ENCODE results near the gene GABPB1.

The GABPB1 gene

GRCh38 chr15:50307799-50308198 lies 47.2 kb downstream of the GABPB1 start:
- peaks cover 6 to 8% of the 10 kb centered on the region in 2 donors for H3K9me3 ChIP-seq (ENCODE audit: control insufficient read depth in 1 of 2, low read length in 2 of 2)
- no peaks in the 10 kb centered on the region for H3K4me1 ChIP-seq (ENCODE audit: control insufficient read depth in 1 of 2, insufficient read depth in 2 of 2, low read length in 2 of 2)
- no peak overlapping the region for H3K4me3 ChIP-seq (ENCODE audit: low read depth in 1 of 2, low read length in 2 of 2)
- no peak overlapping the region for H3K27ac ChIP-seq (ENCODE audit: low read length)
- peaks cover 6 to 14% of the 10 kb centered on the region in 2 donors for H3K36me3 ChIP-seq (ENCODE audit: control insufficient read depth in 1 of 2, insufficient read depth in 2 of 2, low read length in 2 of 2)
- no peaks in the 10 kb centered on the region for H3K27me3 ChIP-seq (ENCODE audit: low read depth, low read length)

- Histone ChIP-seq H3K4me3 (ENCODE audit: low read depth in 1 of 2, low read length in 2 of 2) (no peak overlapping the region), H3K4me1 (ENCODE audit: control insufficient read depth in 1 of 2, insufficient read depth in 2 of 2, low read length in 2 of 2) (no peaks in the 10 kb centered on the region), H3K27ac (ENCODE audit: low read length) (no peak overlapping the region), H3K36me3 (ENCODE audit: control insufficient read depth in 1 of 2, insufficient read depth in 2 of 2, low read length in 2 of 2) (peaks cover 6 to 35% of the 10 kb centered on the region in 2 donors), H3K27me3 (ENCODE audit: low read depth, low read length) (no peaks in the 10 kb centered on the region), H3K9me3 (ENCODE audit: control insufficient read depth in 1 of 2, low read length in 2 of 2) (peaks cover 6 to 8% of the 10 kb centered on the region in 2 donors)
Observed at GRCh38 chr15:50304836-50305235, 50.2 kb downstream of the GABPB1 start.

GRCh38 chr15:50302581-50302980 lies 52.4 kb downstream of the GABPB1 start:
- no peaks in the 10 kb centered on the region for H3K4me1 ChIP-seq (ENCODE audit: control insufficient read depth in 1 of 2, insufficient read depth in 2 of 2, low read length in 2 of 2)
- H3K27me3 ChIP-seq (ENCODE audit: low read depth, low read length) = no peaks in the 10 kb centered on the region
- H3K27ac ChIP-seq (ENCODE audit: low read length) = no peak overlapping the region
- no peaks in the 10 kb centered on the region for H3K9me3 ChIP-seq (ENCODE audit: control insufficient read depth in 1 of 2, low read length in 2 of 2)
- no peak overlapping the region for H3K4me3 ChIP-seq (ENCODE audit: low read depth in 1 of 2, low read length in 2 of 2)
- peaks cover 0 to 32% of the 10 kb centered on the region in 2 donors for H3K36me3 ChIP-seq (ENCODE audit: control insufficient read depth in 1 of 2, insufficient read depth in 2 of 2, low read length in 2 of 2)

- no peak overlapping the region for H3K4me3 ChIP-seq (ENCODE audit: low read depth in 1 of 2, low read length in 2 of 2)
- no peaks in the 10 kb centered on the region for H3K4me1 ChIP-seq (ENCODE audit: control insufficient read depth in 1 of 2, insufficient read depth in 2 of 2, low read length in 2 of 2)
- H3K27ac ChIP-seq (ENCODE audit: low read length) = no peak overlapping the region
- H3K9me3 ChIP-seq (ENCODE audit: control insufficient read depth in 1 of 2, low read length in 2 of 2) = no peaks in the 10 kb centered on the region
- peaks cover 0 to 27% of the 10 kb centered on the region in 2 donors for H3K36me3 ChIP-seq (ENCODE audit: control insufficient read depth in 1 of 2, insufficient read depth in 2 of 2, low read length in 2 of 2)
- H3K27me3 ChIP-seq (ENCODE audit: low read depth, low read length) = no peaks in the 10 kb centered on the region
Observed at GRCh38 chr15:50298340-50298739, 56.7 kb downstream of the GABPB1 start.

GRCh38 chr15:50295966-50296365 lies 59.0 kb downstream of the GABPB1 start:
- Histone ChIP-seq H3K9me3 (ENCODE audit: control insufficient read depth in 1 of 2, low read length in 2 of 2) (no peaks in the 10 kb centered on the region), H3K4me1 (ENCODE audit: control insufficient read depth in 1 of 2, insufficient read depth in 2 of 2, low read length in 2 of 2) (no peaks in the 10 kb centered on the region), H3K36me3 (ENCODE audit: control insufficient read depth in 1 of 2, insufficient read depth in 2 of 2, low read length in 2 of 2) (peaks cover 5 to 18% of the 10 kb centered on the region in 2 donors), H3K27me3 (ENCODE audit: low read depth, low read length) (no peaks in the 10 kb centered on the region), H3K4me3 (ENCODE audit: low read depth in 1 of 2, low read length in 2 of 2) (no peak overlapping the region), H3K27ac (ENCODE audit: low read length) (no peak overlapping the region)

- Histone ChIP-seq H3K4me3 (ENCODE audit: low read depth in 1 of 2, low read length in 2 of 2) (no peak overlapping the region), H3K36me3 (ENCODE audit: control insufficient read depth in 1 of 2, insufficient read depth in 2 of 2, low read length in 2 of 2) (peaks cover 8 to 21% of the 10 kb centered on the region in 2 donors), H3K27ac (ENCODE audit: low read length) (no peak overlapping the region), H3K9me3 (ENCODE audit: control insufficient read depth in 1 of 2, low read length in 2 of 2) (no peaks in the 10 kb centered on the region), H3K27me3 (ENCODE audit: low read depth, low read length) (no peaks in the 10 kb centered on the region), H3K4me1 (ENCODE audit: control insufficient read depth in 1 of 2, insufficient read depth in 2 of 2, low read length in 2 of 2) (no peaks in the 10 kb centered on the region)
Observed at GRCh38 chr15:50289749-50290148, 65.2 kb downstream of the GABPB1 start.

- Histone ChIP-seq H3K4me3 (ENCODE audit: low read depth in 1 of 2, low read length in 2 of 2) (no peak overlapping the region), H3K36me3 (ENCODE audit: control insufficient read depth in 1 of 2, insufficient read depth in 2 of 2, low read length in 2 of 2) (peaks cover 5 to 21% of the 10 kb centered on the region in 2 donors), H3K9me3 (ENCODE audit: control insufficient read depth in 1 of 2, low read length in 2 of 2) (no peaks in the 10 kb centered on the region), H3K27me3 (ENCODE audit: low read depth, low read length) (no peaks in the 10 kb centered on the region), H3K27ac (ENCODE audit: low read length) (no peak overlapping the region), H3K4me1 (ENCODE audit: control insufficient read depth in 1 of 2, insufficient read depth in 2 of 2, low read length in 2 of 2) (no peaks in the 10 kb centered on the region)
Observed at GRCh38 chr15:50287324-50288116, 67.5 kb downstream of the GABPB1 start.

- Histone ChIP-seq H3K27me3 (ENCODE audit: low read depth, low read length) (no peaks in the 10 kb centered on the region), H3K4me1 (ENCODE audit: control insufficient read depth in 1 of 2, insufficient read depth in 2 of 2, low read length in 2 of 2) (no peaks in the 10 kb centered on the region), H3K9me3 (ENCODE audit: control insufficient read depth in 1 of 2, low read length in 2 of 2) (no peaks in the 10 kb centered on the region), H3K36me3 (ENCODE audit: control insufficient read depth in 1 of 2, insufficient read depth in 2 of 2, low read length in 2 of 2) (peaks cover 0 to 14% of the 10 kb centered on the region in 2 donors), H3K27ac (ENCODE audit: low read length) (no peak overlapping the region), H3K4me3 (ENCODE audit: low read depth in 1 of 2, low read length in 2 of 2) (no peak overlapping the region)
Observed at GRCh38 chr15:50281427-50281826, 73.6 kb downstream of the GABPB1 start.

- no peak overlapping the region for H3K27ac ChIP-seq (ENCODE audit: low read length)
- H3K4me1 ChIP-seq (ENCODE audit: control insufficient read depth in 1 of 2, insufficient read depth in 2 of 2, low read length in 2 of 2) = no peaks in the 10 kb centered on the region
- H3K27me3 ChIP-seq (ENCODE audit: low read depth, low read length) = no peaks in the 10 kb centered on the region
- peaks cover 0 to 7% of the 10 kb centered on the region in 2 donors for H3K36me3 ChIP-seq (ENCODE audit: control insufficient read depth in 1 of 2, insufficient read depth in 2 of 2, low read length in 2 of 2)
- H3K9me3 ChIP-seq (ENCODE audit: control insufficient read depth in 1 of 2, low read length in 2 of 2) = no peaks in the 10 kb centered on the region
- H3K4me3 ChIP-seq (ENCODE audit: low read depth in 1 of 2, low read length in 2 of 2) = no peak overlapping the region
Observed at GRCh38 chr15:50280271-50280670, 74.7 kb downstream of the GABPB1 start.

GRCh38 chr15:50278496-50278895 lies 76.5 kb downstream of the GABPB1 start:
- Histone ChIP-seq H3K9me3 (ENCODE audit: control insufficient read depth in 1 of 2, low read length in 2 of 2) (no peaks in the 10 kb centered on the region), H3K27me3 (ENCODE audit: low read depth, low read length) (no peaks in the 10 kb centered on the region)

GRCh38 chr15:50277370-50277769 lies 77.6 kb downstream of the GABPB1 start:
- H3K27ac ChIP-seq (ENCODE audit: low read length) = no peak overlapping the region

More at GRCh38 chr15:50278496-50278895, 76.5 kb downstream of the GABPB1 start:
- Histone ChIP-seq H3K4me3 (ENCODE audit: low read depth in 1 of 2, low read length in 2 of 2) (no peak overlapping the region), H3K36me3 (ENCODE audit: control insufficient read depth in 1 of 2, insufficient read depth in 2 of 2, low read length in 2 of 2) (peaks cover 0 to 6% of the 10 kb centered on the region in 2 donors), H3K27ac (ENCODE audit: low read length) (no peak overlapping the region), H3K4me1 (ENCODE audit: control insufficient read depth in 1 of 2, insufficient read depth in 2 of 2, low read length in 2 of 2) (no peaks in the 10 kb centered on the region)

GRCh38 chr15:50275908-50276307 lies 79.1 kb downstream of the GABPB1 start:
- no peaks in the 10 kb centered on the region for H3K4me1 ChIP-seq (ENCODE audit: control insufficient read depth in 1 of 2, insufficient read depth in 2 of 2, low read length in 2 of 2)
- H3K9me3 ChIP-seq (ENCODE audit: control insufficient read depth in 1 of 2, low read length in 2 of 2) = no peaks in the 10 kb centered on the region
- H3K27ac ChIP-seq (ENCODE audit: low read length) = no peak overlapping the region
- H3K27me3 ChIP-seq (ENCODE audit: low read depth, low read length) = no peaks in the 10 kb centered on the region
- peaks cover 0 to 6% of the 10 kb centered on the region in 2 donors for H3K36me3 ChIP-seq (ENCODE audit: control insufficient read depth in 1 of 2, insufficient read depth in 2 of 2, low read length in 2 of 2)
- H3K4me3 ChIP-seq (ENCODE audit: low read depth in 1 of 2, low read length in 2 of 2) = no peak overlapping the region

More at GRCh38 chr15:50277370-50277769, 77.6 kb downstream of the GABPB1 start:
- H3K27me3 ChIP-seq (ENCODE audit: low read depth, low read length) = no peaks in the 10 kb centered on the region
- H3K4me3 ChIP-seq (ENCODE audit: low read depth in 1 of 2, low read length in 2 of 2) = no peak overlapping the region
- peaks cover 0 to 6% of the 10 kb centered on the region in 2 donors for H3K36me3 ChIP-seq (ENCODE audit: control insufficient read depth in 1 of 2, insufficient read depth in 2 of 2, low read length in 2 of 2)
- no peaks in the 10 kb centered on the region for H3K4me1 ChIP-seq (ENCODE audit: control insufficient read depth in 1 of 2, insufficient read depth in 2 of 2, low read length in 2 of 2)
- no peaks in the 10 kb centered on the region for H3K9me3 ChIP-seq (ENCODE audit: control insufficient read depth in 1 of 2, low read length in 2 of 2)

Data from muscle layer of duodenum (tissue), 2 donors.